ENCODE measurements around the gene TMEM213.
"Not testable (repeated sequence)": the region's sequence is repeated elsewhere in the genome, so short reads cannot be mapped to it uniquely, and the experiment has no call there.

The TMEM213 gene

GRCh38 chr7:138785587-138786437 lies 12.0 kb upstream of the TMEM213 start:
- Histone ChIP-seq H2AFZ (ENCODE audit: low read length) (no peak overlapping the region; the same call in 1 of the 2 replicates), H3K4me2 (ENCODE audit: low read depth, low read length, poor library complexity, severe bottlenecking) (no peak overlapping the region)

GRCh38 chr7:138796038-138796615 lies 1.7 kb upstream of the TMEM213 start:
- no peaks in the 10 kb centered on the region for H3K36me3 ChIP-seq (ENCODE audit: insufficient read depth, low read length)
- TF ChIP-seq EZH2phosphoT487 (IDR thresholded peaks at IDR 0.05; ENCODE audit: borderline replicate concordance) = no peak
- TF ChIP-seq CTCF (conservative IDR thresholded peaks at IDR 0.05; ENCODE audit: low read length) = no peak
- H3K4me3 ChIP-seq (ENCODE audit: low read length, poor library complexity, severe bottlenecking) = no peak overlapping the region
- H3K27me3 ChIP-seq (ENCODE audit: insufficient read depth, low read length, poor library complexity, severe bottlenecking) = no peaks in the 10 kb centered on the region
- no peak overlapping the region for H3K9ac ChIP-seq (ENCODE audit: low read depth, low read length, poor library complexity, severe bottlenecking)
- H2AFZ ChIP-seq (ENCODE audit: low read length) = no peak overlapping the region
- no peaks in the 10 kb centered on the region for H3K79me2 ChIP-seq (ENCODE audit: insufficient read depth, low read length)
- no peaks in the 10 kb centered on the region for H3K9me2 ChIP-seq (replicated peaks; ENCODE audit: low read depth, low read length)
- no peaks in the 10 kb centered on the region for H4K20me1 ChIP-seq (ENCODE audit: insufficient read depth, low read length, poor library complexity, severe bottlenecking)
- H3K4me1 ChIP-seq (ENCODE audit: insufficient read depth, low read length, poor library complexity, severe bottlenecking) = no peaks in the 10 kb centered on the region
- H3K4me2 ChIP-seq (ENCODE audit: low read depth, low read length, poor library complexity, severe bottlenecking) = no peak overlapping the region
- H3K9me3 ChIP-seq (ENCODE audit: insufficient read depth, low read depth, low read length) = no peaks in the 10 kb centered on the region
- no peaks in the 10 kb centered on the region for H3F3A ChIP-seq (ENCODE audit: low read depth)

More at GRCh38 chr7:138785587-138786437, 12.0 kb upstream of the TMEM213 start:
- H3K9me3 ChIP-seq (ENCODE audit: insufficient read depth, low read depth, low read length) = peaks cover 4% of the 10 kb centered on the region
- H4K20me1 ChIP-seq (ENCODE audit: insufficient read depth, low read length, poor library complexity, severe bottlenecking) = no peaks in the 10 kb centered on the region
- H3F3A ChIP-seq (ENCODE audit: low read depth) = no peaks in the 10 kb centered on the region
- no peaks in the 10 kb centered on the region for H3K79me2 ChIP-seq (ENCODE audit: insufficient read depth, low read length)
- no peaks in the 10 kb centered on the region for H3K9me2 ChIP-seq (replicated peaks; ENCODE audit: low read depth, low read length)
- no peaks in the 10 kb centered on the region for H3K27me3 ChIP-seq (ENCODE audit: insufficient read depth, low read length, poor library complexity, severe bottlenecking)
- H3K9ac ChIP-seq (ENCODE audit: low read depth, low read length, poor library complexity, severe bottlenecking) = no peak overlapping the region
- TF ChIP-seq EZH2phosphoT487 (IDR thresholded peaks at IDR 0.05; ENCODE audit: borderline replicate concordance) = no peak
- no peak for TF ChIP-seq CTCF (conservative IDR thresholded peaks at IDR 0.05; ENCODE audit: low read length)
- H3K36me3 ChIP-seq (ENCODE audit: insufficient read depth, low read length) = no peaks in the 10 kb centered on the region
- H3K4me1 ChIP-seq (ENCODE audit: insufficient read depth, low read length, poor library complexity, severe bottlenecking) = no peaks in the 10 kb centered on the region
- H3K4me3 ChIP-seq (ENCODE audit: low read length, poor library complexity, severe bottlenecking) = no peak overlapping the region

- H3F3A ChIP-seq (ENCODE audit: low read depth); H2AFZ ChIP-seq (ENCODE audit: low read length): not testable (repeated sequence)
These were observed 748 bp upstream of the TMEM213 start for GRCh38 chr7:138797046-138797445.

More at GRCh38 chr7:138797046-138797445, 748 bp upstream of the TMEM213 start:
- H3K4me3 ChIP-seq (ENCODE audit: low read length, poor library complexity, severe bottlenecking); H3K4me2 ChIP-seq (ENCODE audit: low read depth, low read length, poor library complexity, severe bottlenecking); H3K9me2 ChIP-seq (replicated peaks; ENCODE audit: low read depth, low read length); H3K79me2 ChIP-seq (ENCODE audit: insufficient read depth, low read length); H3K9ac ChIP-seq (ENCODE audit: low read depth, low read length, poor library complexity, severe bottlenecking); H3K9me3 ChIP-seq (ENCODE audit: insufficient read depth, low read depth, low read length); H3K27me3 ChIP-seq (ENCODE audit: insufficient read depth, low read length, poor library complexity, severe bottlenecking); H3K36me3 ChIP-seq (ENCODE audit: insufficient read depth, low read length); H3K4me1 ChIP-seq (ENCODE audit: insufficient read depth, low read length, poor library complexity, severe bottlenecking); H4K20me1 ChIP-seq (ENCODE audit: insufficient read depth, low read length, poor library complexity, severe bottlenecking): not testable (repeated sequence)
